ENCODE results near the gene CDC6.

- TF ChIP-seq CTCF (IDR thresholded peaks at IDR 0.05) (no peak), POLR2A (IDR thresholded peaks at IDR 0.05) (no peak)
Observed at GRCh38 chr17:40264458-40265185, 23.1 kb upstream of the CDC6 start.

Measured in right lobe of liver (tissue), 4 donors.